GM18498 (cell line): Measurements from ENCODE around the gene LRRC74A.

Experiments used
- ATAC-seq: cut with Tn5 transposase; IDR thresholded peaks from one replicate; pipeline ENCODE4 v1.9.1; 2021; ENCODE audit warnings: mild to moderate bottlenecking, moderate library complexity; ENCODE audit not compliant: unreplicated experiment

Gene LRRC74A

GRCh38 chr14:76826122-76826521 lies at the start of gene LRRC74A:
TSS of gene LRRC74A (plus strand) at chr14:76826408. CDS start at chr14:76826698, 290 bp downstream.
- ATAC-seq, result no peak

- ATAC-seq, result no peak
Observed at GRCh38 chr14:76776428-76777251, 49.6 kb upstream of the LRRC74A start.

DNA sequence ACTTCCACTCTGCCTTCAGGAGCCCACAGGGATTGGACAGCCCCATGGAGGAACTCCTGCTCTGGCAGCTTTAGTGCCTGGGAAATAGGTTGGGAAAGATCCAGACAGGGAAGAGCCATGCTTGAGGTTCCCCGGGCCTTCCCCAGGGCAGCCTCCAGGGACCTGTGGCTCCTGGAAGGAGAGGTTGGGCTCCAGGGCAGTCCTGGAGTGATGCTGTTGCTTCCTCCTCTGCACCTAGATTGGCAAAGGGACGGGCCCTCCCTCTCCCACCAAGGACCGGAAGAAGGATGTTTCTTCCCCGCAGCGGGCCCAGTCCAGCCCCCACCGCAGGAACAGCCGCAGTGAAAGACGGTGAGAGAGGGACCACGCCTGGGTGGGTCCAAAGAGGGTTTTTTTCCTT lies 48.5 kb upstream of the LRRC74A start:
- ATAC-seq, result no peak

- no peak for ATAC-seq
Observed at GRCh38 chr14:76778546-76779215, 47.5 kb upstream of the LRRC74A start.

DNA sequence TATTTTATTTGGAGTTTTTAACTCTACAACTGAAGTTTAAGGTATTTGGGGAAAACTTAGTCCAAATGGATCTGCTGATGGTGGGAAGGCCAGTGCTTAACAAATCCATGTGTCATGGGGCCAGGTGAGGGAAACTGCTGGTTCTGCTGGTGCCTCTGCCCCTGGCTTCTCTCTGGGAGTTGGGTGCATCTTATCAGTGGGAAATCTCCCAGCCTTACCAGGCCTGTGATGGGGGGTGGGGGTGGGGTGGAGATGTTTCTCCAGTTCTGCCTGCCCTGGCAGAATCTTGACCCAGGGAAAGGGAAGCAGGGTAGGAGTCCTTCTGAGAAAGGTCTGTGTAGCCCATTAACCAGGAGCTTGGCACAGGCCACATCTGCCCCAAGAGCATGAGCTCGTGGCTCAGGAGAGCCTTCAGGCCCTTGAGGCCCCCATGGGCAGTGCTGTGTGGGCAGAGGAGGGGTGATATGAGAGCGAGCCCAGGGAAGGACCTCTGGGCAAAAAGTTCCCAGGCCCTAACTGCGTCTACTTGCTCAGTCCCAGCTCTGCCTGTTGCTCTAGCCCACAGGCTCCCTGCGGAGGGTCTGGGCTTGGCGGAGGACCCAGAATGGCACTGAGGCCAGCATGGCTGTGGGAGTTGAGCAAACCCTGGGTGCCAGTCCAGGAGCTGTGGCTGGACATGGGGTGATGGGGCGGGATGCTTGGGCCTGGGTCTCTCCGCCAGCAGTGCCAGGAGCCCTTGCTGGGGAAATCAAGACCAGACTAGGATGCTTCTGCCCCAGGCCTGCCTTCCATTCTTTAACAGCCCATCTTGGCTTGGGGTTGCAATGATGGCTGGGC lies 46.8 kb upstream of the LRRC74A start:
- no peak for ATAC-seq

DNA sequence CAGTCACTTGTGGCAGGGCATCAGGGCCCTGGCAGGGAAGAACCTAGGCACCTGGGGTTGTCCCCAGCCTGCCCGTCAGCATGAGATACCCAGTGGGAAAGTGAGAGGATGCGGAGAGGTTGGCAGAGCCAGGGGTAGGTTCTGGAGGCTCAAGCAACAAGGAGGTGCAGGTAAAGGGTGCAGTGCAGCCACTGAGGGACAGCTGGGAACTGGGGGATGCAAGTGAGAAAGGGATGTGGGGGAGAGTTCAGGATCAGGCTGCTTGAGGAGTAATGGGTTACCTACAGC lies 46.2 kb upstream of the LRRC74A start:
- no peak for ATAC-seq

- ATAC-seq, result no peak
Observed at GRCh38 chr14:76780360-76780759, 45.8 kb upstream of the LRRC74A start.

- ATAC-seq, result no peak
Observed at GRCh38 chr14:76780875-76781647, 45.1 kb upstream of the LRRC74A start.

GRCh38 chr14:76781648-76782051 lies 44.6 kb upstream of the LRRC74A start:
- ATAC-seq, result no peak

DNA sequence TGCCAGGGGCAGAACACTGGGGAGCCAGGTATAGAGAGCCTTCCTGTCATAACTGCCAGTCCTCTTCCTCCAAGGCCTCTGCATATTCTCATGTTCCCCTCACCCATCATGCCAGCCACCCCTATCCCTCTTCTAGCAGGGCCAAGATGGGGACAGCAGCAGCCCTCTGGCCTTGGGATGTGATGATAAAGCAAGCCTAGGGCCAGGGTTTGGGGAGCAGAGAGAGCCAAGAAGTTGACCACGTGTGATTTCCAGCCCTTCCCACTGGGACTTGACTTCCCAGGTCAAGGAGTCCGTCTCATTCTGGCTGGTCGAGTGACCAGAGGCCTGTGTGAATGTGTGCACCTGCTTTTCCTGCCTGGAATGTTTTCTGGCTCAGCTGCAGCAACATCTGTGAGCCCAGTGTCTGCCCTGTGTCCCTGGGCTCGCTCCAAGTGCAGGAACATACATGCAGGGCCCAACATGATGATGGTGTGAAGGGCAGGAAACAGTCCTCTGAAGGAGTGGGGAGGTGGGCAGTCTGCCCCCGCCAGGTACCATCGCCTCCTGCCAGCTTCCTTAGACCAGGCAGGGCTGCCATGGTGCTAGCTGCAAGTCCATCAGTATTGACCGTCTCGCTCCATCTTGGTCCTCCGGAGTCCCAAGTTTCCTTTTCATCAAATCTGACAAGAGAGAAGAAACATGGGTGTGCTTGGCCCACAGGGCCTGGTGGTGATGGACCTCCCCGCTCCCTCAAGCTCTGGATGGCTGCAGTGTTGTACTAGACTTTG lies 43.9 kb upstream of the LRRC74A start:
- no peak for ATAC-seq

DNA sequence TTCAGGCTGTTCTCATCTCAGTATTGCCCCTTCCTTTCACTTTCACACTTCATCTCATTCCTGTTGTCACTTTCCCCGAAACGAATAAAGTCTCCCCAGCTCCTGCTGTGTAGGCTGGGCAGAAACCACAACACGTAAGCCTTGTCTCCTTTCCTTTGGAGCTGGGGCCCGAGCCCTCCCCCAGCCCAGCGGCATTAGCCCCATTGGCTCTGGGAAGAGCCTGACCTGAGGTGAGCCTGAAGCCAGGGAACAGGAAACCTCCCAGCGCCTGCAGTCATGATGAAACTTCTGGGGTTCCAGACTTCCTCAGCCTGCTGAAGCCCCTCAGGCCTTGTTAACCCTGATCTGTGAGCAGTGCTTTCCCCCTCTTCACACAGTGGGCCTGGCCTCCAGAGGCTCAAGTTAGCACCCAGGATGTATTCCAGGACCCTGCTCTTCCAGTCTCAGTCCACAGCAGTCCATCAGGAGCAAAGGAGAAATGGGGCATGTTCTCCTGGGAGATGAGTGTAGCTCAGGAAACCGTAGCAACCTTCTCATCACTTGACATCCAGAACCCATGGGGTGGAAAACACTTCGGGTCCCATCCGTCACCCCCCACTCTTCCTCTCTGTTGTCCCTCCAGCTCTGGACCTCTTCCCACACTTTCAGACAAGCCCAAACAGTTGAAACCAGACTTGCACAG lies 43.2 kb upstream of the LRRC74A start:
- ATAC-seq, result peak; percentile 38

DNA sequence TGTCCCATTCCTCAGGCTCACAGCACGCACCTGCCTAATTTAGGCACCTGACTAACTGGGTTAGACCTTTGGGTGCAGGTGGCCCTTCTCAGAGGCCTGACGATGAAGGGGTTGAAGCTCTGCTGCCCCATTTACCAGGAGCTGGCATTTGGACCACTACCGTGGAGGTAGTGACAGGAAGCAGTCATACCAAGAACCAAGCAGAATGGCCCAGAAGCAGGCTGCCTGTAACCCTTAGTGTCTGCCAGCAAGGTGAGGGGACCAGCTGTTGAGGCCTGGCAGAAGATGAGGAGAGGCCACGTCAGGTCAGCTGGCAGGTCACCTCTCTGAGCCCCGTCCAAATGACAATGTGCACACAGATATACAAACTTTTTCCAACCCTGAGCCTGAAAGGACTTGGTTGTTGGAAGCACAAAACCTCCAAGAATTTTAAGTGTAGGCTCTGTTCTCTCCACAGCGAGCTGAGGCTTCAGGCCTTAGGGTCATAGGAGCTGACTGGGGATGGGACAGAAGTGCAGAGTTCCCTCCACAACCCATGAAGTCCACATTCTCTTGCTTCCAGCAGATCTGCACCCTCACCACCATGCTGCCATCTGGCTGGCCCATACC lies 41.8 kb upstream of the LRRC74A start:
- ATAC-seq, result no peak

DNA sequence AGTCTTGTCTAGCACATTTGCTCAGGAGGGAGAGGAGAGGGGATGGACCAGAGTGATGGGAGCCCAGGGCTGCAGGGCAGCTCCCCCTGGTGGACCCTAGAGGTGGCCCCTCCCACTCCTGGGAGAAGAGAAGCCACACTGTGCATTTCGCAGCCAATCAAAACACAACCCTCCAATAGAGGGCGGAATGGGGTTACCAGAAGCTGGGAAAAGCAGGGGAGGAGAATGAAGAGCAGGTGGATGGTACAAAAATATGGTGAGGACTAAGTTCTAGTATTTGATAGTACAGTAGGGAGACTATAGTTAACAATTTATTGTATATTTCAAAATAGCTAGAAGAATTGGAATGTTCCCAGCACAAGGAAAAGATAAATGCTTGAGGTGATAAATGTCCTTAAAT lies 41.3 kb upstream of the LRRC74A start:
- ATAC-seq, result peak; percentile 59

DNA sequence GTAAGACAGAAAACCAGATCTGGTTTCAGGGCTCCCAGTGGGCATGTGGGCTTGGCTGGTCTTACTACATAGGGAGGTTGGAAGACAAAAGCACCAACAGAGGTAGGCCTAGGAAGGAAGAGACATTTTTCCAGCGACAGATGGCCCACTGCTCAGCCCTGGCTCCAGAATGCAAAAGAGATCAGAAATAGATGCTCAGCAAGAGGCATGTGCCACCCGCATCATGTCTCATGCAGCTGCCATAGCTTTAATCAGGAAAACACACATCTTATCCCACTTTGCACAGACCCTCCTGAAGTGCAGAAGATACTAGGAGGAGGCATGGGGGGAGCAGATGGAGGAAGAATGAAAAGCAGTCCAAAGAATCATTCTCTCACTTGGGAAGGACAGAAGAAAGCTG lies 39.6 kb upstream of the LRRC74A start:
- ATAC-seq, result no peak

DNA sequence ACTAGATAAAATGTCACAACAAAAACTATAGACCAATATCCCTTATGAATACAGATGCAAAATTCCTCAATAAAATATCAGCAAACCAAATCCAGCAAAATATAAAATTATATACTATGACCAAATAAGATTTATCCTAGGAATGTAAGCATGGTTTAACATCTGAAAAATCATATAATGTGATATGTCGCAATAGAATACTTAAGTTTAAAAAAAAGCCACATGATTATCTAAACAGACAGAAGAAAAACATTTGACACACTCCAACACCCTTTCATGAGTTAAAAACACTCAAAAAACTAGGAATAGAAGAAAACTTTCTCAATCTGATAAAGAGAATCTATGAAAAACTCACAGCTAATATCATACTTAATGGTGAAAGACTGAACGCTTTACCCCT lies 33.8 kb upstream of the LRRC74A start:
- ATAC-seq, result no peak

GRCh38 chr14:76793324-76793723 lies 32.9 kb upstream of the LRRC74A start:
- no peak for ATAC-seq

GRCh38 chr14:76793956-76794355 lies 32.3 kb upstream of the LRRC74A start:
- ATAC-seq, result no peak

GRCh38 chr14:76806446-76806845 lies 19.8 kb upstream of the LRRC74A start:
- ATAC-seq, result no peak

DNA sequence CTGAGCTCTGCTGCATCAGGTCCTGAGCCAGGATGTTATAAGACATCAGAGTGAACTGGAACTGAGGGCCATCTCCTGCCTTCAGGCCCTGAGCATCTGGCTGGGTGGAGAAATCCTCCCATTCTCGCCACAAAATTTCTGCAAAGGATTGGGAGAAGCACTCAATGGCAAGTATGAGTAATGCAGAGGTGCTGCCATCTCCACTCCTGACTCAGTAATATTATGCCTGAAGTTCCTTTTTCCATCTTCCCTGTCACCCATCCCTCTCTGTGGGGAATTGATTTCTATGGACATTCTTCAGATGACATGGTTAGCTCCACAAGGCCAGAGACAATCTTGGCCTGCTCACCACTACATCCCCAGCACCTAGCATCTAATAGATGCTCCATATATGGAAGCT lies 18.2 kb upstream of the LRRC74A start:
- ATAC-seq, result no peak
